HepG2 (cell line): ENCODE measurements around the gene UTRN. TPM values are rescaled to one million over a fixed set of nuclear protein-coding genes. Genes with fewer than 3 reads are reported as not detected.

Experiments used
- CBX5 ChIP-seq: sonication (generic); formaldehyde crosslinking; IDR thresholded peaks from 2 replicates; pipeline ENCODE4 v1.4.0; 2020; ENCODE audit warnings: missing genetic modification reagents, borderline replicate concordance
- DMAP1 ChIP-seq: IDR thresholded peaks from 2 replicates; pipeline ENCODE4 v1.6.1; 2016
- DPF2 ChIP-seq: sonication (generic); formaldehyde crosslinking; IDR thresholded peaks from 2 replicates; pipeline ENCODE4 v1.4.0; 2020; ENCODE audit warnings: mild to moderate bottlenecking, low read depth, missing genetic modification reagents, borderline replicate concordance
- EEA1 ChIP-seq: sonication (generic); formaldehyde crosslinking; IDR thresholded peaks from 2 replicates; pipeline ENCODE4 v1.5.1; 2020; ENCODE audit warnings: mild to moderate bottlenecking, missing genetic modification reagents, borderline replicate concordance
- FOXK1 ChIP-seq: sonication (generic); formaldehyde crosslinking; IDR thresholded peaks from 2 replicates; pipeline ENCODE4 v1.4.0; 2020; ENCODE audit warnings: low read depth, missing genetic modification reagents, borderline replicate concordance
- MBD4 ChIP-seq: IDR thresholded peaks from 2 replicates; pipeline ENCODE4 v1.6.1; 2012; ENCODE audit warnings: low read length, inconsistent platforms, borderline replicate concordance
- MXI1 ChIP-seq: IDR thresholded peaks from 3 replicates; pipeline ENCODE4 v1.6.1; 2012; ENCODE audit warnings: low read depth, low read length, inconsistent platforms, borderline replicate concordance
- RBM39 ChIP-seq: fragments of 200-400 bp; formaldehyde crosslinking; IDR thresholded peaks from one replicate; pipeline ENCODE4 v1.6.1; 2018; ENCODE audit warnings: antibody characterized with exemption, mild to moderate bottlenecking, low read depth, low read length; ENCODE audit not compliant: poor library complexity, severe bottlenecking
- SPEN ChIP-seq: sonication (generic); formaldehyde crosslinking; IDR thresholded peaks from 2 replicates; pipeline ENCODE4 v1.5.1; 2020; ENCODE audit warnings: low read depth, mild to moderate bottlenecking, missing genetic modification reagents
- ZNF264 ChIP-seq: sonication (generic); formaldehyde crosslinking; IDR thresholded peaks from 2 replicates; pipeline ENCODE4 v1.4.0; 2020; ENCODE audit warnings: missing genetic modification reagents
- ZNF598 ChIP-seq: sonication (generic); formaldehyde crosslinking; IDR thresholded peaks from 2 replicates; pipeline ENCODE4 v1.5.1; 2020; ENCODE audit warnings: mild to moderate bottlenecking, missing genetic modification reagents, borderline replicate concordance
- ZNF607 ChIP-seq: sonication (generic); formaldehyde crosslinking; IDR thresholded peaks from 2 replicates; pipeline ENCODE4 v1.5.1; 2020; ENCODE audit warnings: missing genetic modification reagents, mild to moderate bottlenecking, borderline replicate concordance
- ZNF749 ChIP-seq: sonication (generic); formaldehyde crosslinking; IDR thresholded peaks from 2 replicates; pipeline ENCODE4 v1.8.0; 2022; ENCODE audit warnings: mild to moderate bottlenecking, missing genetic modification reagents, moderate library complexity, borderline replicate concordance
- ZNF788 ChIP-seq: sonication (generic); formaldehyde crosslinking; IDR thresholded peaks from 2 replicates; pipeline ENCODE4 v1.5.0; 2020; ENCODE audit warnings: mild to moderate bottlenecking, missing genetic modification reagents, borderline replicate concordance
- polyA plus RNA-seq, 8 experiments: library from polyadenylated mRNA; depleted of rRNA in 3 of 8; stranded (reverse) in 7 of 8; unstranded in 1 of 8; fragments of >200 nt; fragmentation: Illumina TruSeq in 4 of 8; extraction: Trizol in 4 of 8; gene quantifications; 2 replicates each; pipeline versions ENCODE4 v1.2.1 to v1.2.3, GENCODE V29; 2011 to 2016; ENCODE audit warnings: low read depth in 4 of 8, missing spikeins in 1 of 8, mixed read lengths in 1 of 8; ENCODE audit not compliant: insufficient read depth in 1 of 8
- total RNA-seq, 5 experiments: library from RNA; depleted of rRNA; stranded (reverse); fragments of >200 nt; fragmentation: Illumina TruSeq; extraction: Trizol; gene quantifications; 2 replicates each; pipeline ENCODE4 v1.2.3, GENCODE V29; 2016; ENCODE audit warnings: low read depth in 1 of 5
- TF ChIP-seq, protein P1 (sequence below): sonication (generic); formaldehyde crosslinking; IDR thresholded peaks from 2 replicates; pipeline ENCODE4 v1.4.0; 2020; ENCODE audit warnings: low read depth, mild to moderate bottlenecking, missing genetic modification reagents
- TF ChIP-seq, protein P2 (sequence below): sonication (generic); formaldehyde crosslinking; IDR thresholded peaks from 2 replicates; pipeline ENCODE4 v1.8.0; 2022; ENCODE audit warnings: missing genetic modification reagents, low read depth, mild to moderate bottlenecking, borderline replicate concordance
- TF ChIP-seq, protein P3 (sequence below): sonication (generic); formaldehyde crosslinking; IDR thresholded peaks from 2 replicates; pipeline ENCODE4 v1.5.1; 2020; ENCODE audit warnings: mild to moderate bottlenecking, missing genetic modification reagents, moderate library complexity
- TF ChIP-seq, protein P4 (sequence below): sonication (generic); formaldehyde crosslinking; conservative IDR thresholded peaks from 2 replicates; pipeline ENCODE4 v1.8.0; 2022; ENCODE audit warnings: low read depth, missing genetic modification reagents
- TF ChIP-seq, protein P5 (sequence below): sonication (generic); formaldehyde crosslinking; IDR thresholded peaks from 2 replicates; pipeline ENCODE4 v1.5.0; 2020; ENCODE audit warnings: mild to moderate bottlenecking, missing genetic modification reagents
- TF ChIP-seq, protein P6 (sequence below): sonication (generic); formaldehyde crosslinking; IDR thresholded peaks from 2 replicates; pipeline ENCODE4 v1.4.0; 2020; ENCODE audit warnings: missing genetic modification reagents

The UTRN gene
- total and polyA plus RNA-seq, 2 of the 13 experiments (the other 11 are each of a cell fraction or from before 2014, with no cell fraction given) = 102 to 116 TPM

DNA sequence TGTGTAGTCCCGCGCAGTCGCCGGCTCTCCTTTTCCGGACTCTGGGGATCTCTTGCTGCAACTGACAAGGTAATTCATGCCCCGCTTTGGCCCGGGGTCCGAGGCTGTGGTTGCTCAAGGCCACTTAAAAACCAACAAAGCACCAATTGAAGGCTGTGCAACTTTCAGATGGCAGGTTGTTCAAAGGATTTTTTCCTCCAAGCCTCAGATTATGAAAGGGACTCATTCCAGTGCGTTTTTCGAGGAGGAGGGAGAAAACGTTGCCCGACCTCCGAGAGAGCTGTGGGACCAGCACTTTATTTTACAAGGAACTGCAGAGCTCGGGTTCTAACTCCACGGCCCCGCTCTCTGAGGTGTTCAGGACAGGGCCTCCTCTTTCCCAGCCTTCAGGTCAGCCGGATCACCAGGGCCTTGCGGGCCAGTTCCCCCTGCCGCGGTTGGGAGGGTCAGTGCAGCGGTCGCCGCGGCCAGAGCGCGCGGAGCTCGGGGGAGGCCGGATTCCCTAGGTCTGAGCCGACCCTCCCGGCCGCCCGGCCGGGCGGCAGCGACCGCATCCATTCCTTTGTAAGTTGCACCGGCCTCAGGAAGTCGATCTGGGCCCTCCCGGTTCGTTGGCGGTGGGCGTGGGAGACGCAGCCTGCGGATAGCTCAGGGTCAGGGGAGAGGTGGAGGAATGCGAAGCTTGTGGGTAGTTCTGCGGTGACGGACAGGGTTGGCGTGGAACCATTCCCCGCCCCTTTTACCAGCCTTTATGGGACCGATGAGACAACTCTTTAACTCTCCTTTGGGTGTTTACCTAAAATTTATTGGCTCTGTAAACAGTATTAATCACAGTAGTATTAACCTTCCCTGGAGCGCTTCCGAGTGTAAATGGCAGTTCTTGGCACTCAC lies 1.6 kb downstream of the UTRN start (continued):
- TF ChIP-seq, protein P1, sequence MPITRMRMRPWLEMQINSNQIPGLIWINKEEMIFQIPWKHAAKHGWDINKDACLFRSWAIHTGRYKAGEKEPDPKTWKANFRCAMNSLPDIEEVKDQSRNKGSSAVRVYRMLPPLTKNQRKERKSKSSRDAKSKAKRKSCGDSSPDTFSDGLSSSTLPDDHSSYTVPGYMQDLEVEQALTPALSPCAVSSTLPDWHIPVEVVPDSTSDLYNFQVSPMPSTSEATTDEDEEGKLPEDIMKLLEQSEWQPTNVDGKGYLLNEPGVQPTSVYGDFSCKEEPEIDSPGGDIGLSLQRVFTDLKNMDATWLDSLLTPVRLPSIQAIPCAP = no peak
- TF ChIP-seq, protein P2, sequence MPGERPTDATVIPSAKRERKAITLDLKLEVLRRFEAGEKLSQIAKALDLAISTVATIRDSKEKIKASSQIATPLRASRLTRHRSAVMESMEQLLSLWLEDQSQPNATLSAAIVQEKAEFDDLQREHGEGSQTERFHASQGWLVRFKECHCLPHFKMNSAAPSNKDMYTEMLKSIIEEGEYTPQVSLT = no peak
- TF ChIP-seq MXI1 (peak; percentile 67; the same call in 1 of the 3 replicates), ZNF788 (CRISPR knock-in tag) (no peak), ZNF749 (CRISPR knock-in tag) (no peak; the same call in 1 of the 2 replicates), DMAP1 (CRISPR knock-in tag) (no peak; the same call in none of the 2 replicates), ZNF264 (CRISPR knock-in tag) (no peak), MBD4 (no peak), ZNF598 (0 out of 2 replicates have a peak, but pooled peaks have one; percentile 87), ZNF607 (CRISPR knock-in tag) (peak; percentile 72; the same call in 1 of the 2 replicates), CBX5 (CRISPR knock-in tag) (no peak), SPEN (CRISPR knock-in tag) (peak; percentile 71), EEA1 (CRISPR knock-in tag) (peak; percentile 75; the same call in 1 of the 2 replicates), DPF2 (CRISPR knock-in tag) (0 out of 2 replicates have a peak, but pooled peaks have one; percentile 51), RBM39 (peak; percentile 86), FOXK1 (CRISPR knock-in tag) (no peak)
- TF ChIP-seq, protein P3, sequence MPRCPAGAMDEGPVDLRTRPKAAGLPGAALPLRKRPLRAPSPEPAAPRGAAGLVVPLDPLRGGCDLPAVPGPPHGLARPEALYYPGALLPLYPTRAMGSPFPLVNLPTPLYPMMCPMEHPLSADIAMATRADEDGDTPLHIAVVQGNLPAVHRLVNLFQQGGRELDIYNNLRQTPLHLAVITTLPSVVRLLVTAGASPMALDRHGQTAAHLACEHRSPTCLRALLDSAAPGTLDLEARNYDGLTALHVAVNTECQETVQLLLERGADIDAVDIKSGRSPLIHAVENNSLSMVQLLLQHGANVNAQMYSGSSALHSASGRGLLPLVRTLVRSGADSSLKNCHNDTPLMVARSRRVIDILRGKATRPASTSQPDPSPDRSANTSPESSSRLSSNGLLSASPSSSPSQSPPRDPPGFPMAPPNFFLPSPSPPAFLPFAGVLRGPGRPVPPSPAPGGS = no peak; the same call in 1 of the 2 replicates
- TF ChIP-seq, protein P4, sequence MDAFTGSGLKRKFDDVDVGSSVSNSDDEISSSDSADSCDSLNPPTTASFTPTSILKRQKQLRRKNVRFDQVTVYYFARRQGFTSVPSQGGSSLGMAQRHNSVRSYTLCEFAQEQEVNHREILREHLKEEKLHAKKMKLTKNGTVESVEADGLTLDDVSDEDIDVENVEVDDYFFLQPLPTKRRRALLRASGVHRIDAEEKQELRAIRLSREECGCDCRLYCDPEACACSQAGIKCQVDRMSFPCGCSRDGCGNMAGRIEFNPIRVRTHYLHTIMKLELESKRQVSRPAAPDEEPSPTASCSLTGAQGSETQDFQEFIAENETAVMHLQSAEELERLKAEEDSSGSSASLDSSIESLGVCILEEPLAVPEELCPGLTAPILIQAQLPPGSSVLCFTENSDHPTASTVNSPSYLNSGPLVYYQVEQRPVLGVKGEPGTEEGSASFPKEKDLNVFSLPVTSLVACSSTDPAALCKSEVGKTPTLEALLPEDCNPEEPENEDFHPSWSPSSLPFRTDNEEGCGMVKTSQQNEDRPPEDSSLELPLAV (CRISPR knock-in tag) = no peak
- TF ChIP-seq, protein P5, sequence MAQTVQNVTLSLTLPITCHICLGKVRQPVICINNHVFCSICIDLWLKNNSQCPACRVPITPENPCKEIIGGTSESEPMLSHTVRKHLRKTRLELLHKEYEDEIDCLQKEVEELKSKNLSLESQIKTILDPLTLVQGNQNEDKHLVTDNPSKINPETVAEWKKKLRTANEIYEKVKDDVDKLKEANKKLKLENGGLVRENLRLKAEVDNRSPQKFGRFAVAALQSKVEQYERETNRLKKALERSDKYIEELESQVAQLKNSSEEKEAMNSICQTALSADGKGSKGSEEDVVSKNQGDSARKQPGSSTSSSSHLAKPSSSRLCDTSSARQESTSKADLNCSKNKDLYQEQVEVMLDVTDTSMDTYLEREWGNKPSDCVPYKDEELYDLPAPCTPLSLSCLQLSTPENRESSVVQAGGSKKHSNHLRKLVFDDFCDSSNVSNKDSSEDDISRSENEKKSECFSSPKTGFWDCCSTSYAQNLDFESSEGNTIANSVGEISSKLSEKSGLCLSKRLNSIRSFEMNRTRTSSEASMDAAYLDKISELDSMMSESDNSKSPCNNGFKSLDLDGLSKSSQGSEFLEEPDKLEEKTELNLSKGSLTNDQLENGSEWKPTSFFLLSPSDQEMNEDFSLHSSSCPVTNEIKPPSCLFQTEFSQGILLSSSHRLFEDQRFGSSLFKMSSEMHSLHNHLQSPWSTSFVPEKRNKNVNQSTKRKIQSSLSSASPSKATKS = no peak
- TF ChIP-seq, protein P6, sequence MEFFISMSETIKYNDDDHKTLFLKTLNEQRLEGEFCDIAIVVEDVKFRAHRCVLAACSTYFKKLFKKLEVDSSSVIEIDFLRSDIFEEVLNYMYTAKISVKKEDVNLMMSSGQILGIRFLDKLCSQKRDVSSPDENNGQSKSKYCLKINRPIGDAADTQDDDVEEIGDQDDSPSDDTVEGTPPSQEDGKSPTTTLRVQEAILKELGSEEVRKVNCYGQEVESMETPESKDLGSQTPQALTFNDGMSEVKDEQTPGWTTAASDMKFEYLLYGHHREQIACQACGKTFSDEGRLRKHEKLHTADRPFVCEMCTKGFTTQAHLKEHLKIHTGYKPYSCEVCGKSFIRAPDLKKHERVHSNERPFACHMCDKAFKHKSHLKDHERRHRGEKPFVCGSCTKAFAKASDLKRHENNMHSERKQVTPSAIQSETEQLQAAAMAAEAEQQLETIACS (CRISPR knock-in tag) = no peak
